Kidney capillary endothelial cell (primary cell): ENCODE measurements around the gene ADAMTSL1.
"Not testable (repeated sequence)": the region's sequence is repeated elsewhere in the genome, so short reads cannot be mapped to it uniquely, and the experiment has no call there.

ENCODE experiments used
- DNase-seq: peaks from one replicate; pipeline ENCODE4 v3.0.0-alpha.2; 2018; ENCODE audit warnings: low spot score

Gene ADAMTSL1

DNA sequence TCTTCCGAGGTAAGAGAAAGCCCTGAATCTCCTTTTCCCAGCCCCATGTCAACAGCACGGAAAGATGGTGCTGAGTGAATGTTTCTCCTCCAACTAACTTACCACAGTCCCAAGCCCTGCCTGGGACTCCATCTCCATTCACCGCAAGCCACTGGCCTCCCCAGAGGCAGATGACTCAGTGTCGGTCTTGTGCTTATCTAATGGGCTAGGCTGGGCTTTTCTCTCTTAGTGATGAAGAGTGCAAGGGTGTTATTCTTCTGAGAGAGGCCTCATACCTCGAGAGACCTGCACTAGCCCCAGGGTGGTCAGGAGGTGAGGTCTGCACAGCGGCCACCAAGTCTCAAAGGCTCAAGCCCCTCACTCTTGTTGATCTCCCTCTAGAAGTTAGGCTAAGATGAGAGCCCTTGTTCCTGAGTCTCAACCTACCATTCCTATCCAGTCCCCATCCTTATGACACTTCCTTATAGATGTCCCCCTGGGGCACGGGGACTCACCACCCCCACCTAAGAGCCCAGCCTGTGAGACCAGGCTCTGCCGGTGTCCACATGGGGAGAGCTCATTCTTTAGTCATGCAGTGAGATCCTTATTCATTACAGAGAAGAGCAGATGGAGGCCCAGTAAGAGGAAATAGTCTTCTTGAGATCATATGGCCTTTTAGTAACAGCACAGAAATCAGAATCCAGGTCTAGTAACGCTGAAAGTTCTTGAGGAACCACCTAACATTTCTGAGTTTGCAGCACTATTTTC is 432.1 kb downstream of the ADAMTSL1 start:
- DNase-seq, result no peak

GRCh38 chr9:18906656-18907395 is 432.9 kb downstream of the ADAMTSL1 start:
- peak; percentile 36 for DNase-seq

GRCh38 chr9:18907927-18908625 is 434.1 kb downstream of the ADAMTSL1 start:
- no peak for DNase-seq

- no peak for DNase-seq
Observed at GRCh38 chr9:18909140-18910018, 435.4 kb downstream of the ADAMTSL1 start.

DNA sequence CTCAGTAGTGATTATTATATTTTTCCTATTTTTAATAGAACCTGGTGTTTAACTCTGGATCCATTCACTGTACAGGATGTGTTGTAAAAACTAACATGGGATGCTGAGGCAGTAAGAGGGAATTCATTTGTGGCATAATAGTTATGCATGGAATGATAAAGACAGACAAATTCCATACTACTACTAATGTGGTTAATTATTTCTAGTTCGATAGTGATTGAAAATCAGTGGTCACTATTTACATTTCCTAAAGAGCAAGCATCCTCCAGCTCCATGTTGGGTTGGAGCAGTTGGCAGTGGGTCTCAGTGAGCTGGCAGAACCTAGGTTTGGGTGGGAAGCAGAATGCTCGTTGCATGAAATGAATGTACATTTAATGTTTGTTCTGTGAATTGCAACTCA is 436.5 kb downstream of the ADAMTSL1 start:
- no peak for DNase-seq

GRCh38 chr9:18910916-18911315 is 437.0 kb downstream of the ADAMTSL1 start:
- DNase-seq, result no peak

GRCh38 chr9:18911714-18912342 is 437.9 kb downstream of the ADAMTSL1 start:
- no peak for DNase-seq

- DNase-seq, result no peak
Observed at GRCh38 chr9:18920141-18921084, 446.5 kb downstream of the ADAMTSL1 start.

DNA sequence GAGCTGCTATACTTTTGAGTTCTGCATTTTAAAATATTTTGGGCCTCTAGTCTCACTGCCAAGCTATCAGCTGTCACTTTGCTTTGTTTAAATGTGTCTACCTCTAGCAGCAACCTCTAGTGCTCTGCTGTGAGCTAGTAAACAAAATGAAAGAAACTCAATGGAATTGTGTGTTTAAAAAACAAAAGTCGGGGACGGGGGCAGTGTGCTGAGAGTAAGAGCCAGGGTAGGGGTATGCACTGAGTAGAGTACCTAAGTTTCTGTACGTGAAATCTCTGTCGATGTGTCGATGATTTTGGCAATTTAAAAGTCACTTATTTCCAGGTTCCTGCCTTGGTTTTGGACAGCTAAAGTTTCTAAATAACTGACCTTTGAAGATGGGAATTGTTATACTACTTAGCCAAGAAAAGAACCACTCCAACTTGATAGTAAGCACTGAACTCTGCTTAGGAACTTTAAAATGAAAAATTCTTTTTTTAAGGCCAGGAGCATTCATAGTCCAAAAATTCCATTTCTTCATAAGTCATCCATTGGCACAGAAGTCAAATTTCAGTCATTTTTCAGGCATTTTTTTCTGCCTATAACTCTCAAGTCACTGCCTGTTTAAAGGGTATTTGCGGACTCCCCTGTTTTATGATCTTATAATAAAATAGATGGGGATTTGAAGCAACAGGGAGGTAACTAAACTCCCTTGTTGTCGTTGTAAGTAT is 447.6 kb downstream of the ADAMTSL1 start:
- DNase-seq, result no peak

DNA sequence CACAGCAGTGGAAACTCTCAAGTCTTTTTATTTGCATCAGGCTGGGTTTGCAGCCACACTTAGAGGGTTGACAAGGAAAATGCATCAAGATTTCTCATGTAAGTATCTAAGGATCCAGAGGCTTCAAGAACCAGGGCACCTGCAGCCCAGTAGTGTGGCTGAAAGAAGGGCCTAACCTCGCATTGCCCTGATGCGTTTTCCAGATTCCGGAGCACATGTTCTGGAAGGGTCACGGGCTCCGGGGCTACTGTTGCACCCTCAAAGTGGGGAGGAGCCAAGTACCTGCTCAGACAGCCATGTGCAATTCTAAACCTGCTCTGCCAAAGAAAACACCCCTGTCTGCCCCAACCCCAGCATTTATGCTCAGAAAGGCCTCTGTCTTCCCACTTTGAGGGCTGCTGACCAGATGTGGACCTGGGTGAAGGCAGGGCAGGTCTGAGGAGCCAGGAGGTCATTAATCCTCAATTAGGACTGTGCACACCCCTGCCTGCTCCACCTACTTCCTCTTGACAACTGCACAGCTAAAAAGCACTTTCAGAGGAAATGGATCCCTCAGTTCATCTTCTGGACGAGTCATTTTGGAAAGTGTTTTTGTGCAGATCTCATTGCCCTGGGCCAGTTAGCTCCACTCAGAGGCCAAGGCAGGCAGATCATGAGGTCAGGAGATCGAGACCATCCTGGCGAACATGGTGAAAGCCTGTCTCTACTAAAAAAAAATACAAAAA is 448.4 kb downstream of the ADAMTSL1 start:
- no peak for DNase-seq

DNA sequence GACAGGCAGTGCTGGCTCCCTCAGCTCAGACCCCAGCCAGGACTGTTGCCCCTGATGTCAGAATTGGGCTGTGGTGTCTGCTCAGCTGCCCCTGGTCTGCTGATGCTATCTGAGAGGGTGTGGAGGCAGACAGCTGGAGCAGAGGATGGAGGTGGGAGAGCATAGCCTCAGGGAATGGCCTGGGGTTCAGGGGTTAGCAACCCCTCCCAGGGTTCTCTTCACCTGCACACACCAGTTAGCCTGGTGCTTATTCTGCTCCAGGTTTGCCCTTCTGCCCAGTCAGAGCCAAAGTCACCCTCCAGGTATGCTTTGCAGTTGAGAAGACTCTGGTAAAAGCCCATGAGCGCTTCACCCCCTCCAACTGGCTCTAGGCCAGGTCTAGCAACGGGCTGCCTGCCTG is 449.2 kb downstream of the ADAMTSL1 start:
- DNase-seq, result no peak

GRCh38 chr9:18923671-18924430 is 449.9 kb downstream of the ADAMTSL1 start:
- no peak for DNase-seq

DNA sequence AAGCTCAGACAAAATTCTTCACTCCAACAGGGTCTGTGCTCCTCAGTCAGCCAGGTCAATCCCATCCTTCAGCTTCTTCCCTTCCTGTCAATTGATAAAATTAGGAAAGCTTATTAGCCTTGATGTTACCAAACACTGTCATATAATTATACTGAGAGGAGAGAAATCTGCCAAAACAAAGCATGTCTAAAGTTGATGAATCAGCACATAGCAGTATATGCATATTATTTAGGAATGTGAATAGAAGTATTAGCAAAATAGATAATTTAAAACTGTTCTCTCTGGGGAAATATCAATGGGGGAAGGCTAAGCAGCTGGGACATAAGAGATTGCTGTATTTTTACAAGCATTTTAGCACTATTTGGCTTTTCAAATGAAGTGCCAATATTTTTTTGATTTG is 451.9 kb downstream of the ADAMTSL1 start:
- no peak for DNase-seq

GRCh38 chr9:18926513-18926912 is 452.6 kb downstream of the ADAMTSL1 start:
- DNase-seq, result no peak

GRCh38 chr9:18928711-18929110 is 454.8 kb downstream of the ADAMTSL1 start:
- DNase-seq, result no peak

DNA sequence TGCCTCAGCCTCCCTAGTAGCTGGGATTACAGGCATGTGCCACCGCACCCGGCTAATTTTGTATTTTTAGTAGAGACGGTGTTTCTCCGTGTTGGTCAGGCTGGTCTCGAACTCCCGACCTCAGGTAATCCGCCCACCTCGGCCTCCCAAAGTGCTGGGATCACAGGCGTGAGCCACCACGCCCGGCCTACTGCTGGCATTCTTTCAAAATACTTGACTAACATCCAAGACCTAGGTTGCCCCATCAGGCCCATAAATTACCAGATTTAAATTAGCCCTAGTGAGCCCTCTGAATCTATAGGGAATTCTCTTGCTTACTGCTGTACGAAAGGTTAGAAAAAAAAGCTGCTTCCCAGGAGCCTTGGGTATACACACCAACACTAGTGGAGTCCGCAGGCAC is 456.7 kb downstream of the ADAMTSL1 start:
- not testable (repeated sequence) for DNase-seq

DNA sequence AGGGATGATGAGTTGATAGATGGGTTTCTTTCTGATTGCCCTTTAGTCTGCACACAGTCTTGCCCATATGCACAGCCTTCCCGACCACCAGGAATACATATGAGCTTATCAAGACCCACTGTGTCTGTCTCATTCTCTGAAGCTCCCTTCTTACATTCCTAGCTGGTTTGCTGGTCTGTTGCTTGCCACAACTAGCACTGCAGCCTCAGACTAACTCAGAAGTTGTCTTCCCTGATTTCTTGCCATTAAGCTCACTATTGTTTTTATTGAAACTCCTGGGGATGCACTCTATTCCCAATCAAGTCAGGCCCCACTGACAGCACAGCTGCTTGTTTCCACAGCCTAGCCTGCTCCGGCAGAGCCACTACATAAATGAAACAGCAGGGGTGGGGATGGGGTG is 461.6 kb downstream of the ADAMTSL1 start:
- DNase-seq, result no peak
